Measurements from ENCODE around the gene DEXI.

DNA sequence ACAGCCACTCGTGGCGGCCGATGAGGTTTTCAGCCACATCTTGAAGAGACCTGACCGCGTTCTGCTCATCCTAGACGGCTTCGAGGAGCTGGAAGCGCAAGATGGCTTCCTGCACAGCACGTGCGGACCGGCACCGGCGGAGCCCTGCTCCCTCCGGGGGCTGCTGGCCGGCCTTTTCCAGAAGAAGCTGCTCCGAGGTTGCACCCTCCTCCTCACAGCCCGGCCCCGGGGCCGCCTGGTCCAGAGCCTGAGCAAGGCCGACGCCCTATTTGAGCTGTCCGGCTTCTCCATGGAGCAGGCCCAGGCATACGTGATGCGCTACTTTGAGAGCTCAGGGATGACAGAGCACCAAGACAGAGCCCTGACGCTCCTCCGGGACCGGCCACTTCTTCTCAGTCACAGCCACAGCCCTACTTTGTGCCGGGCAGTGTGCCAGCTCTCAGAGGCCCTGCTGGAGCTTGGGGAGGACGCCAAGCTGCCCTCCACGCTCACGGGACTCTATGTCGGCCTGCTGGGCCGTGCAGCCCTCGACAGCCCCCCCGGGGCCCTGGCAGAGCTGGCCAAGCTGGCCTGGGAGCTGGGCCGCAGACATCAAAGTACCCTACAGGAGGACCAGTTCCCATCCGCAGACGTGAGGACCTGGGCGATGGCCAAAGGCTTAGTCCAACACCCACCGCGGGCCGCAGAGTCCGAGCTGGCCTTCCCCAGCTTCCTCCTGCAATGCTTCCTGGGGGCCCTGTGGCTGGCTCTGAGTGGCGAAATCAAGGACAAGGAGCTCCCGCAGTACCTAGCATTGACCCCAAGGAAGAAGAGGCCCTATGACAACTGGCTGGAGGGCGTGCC lies 35.1 kb downstream of the DEXI start:
- TF ChIP-seq CTCF (IDR thresholded peaks at IDR 0.05; ENCODE audit: insufficient read depth, low read length, poor library complexity, severe bottlenecking) (no peak), EZH2phosphoT487 (conservative IDR thresholded peaks at IDR 0.05; ENCODE audit: low read length) (no peak)
